Body of pancreas (tissue), 4 donors: ENCODE results near the gene EPSTI1.

ENCODE experiments used
- POLR2A ChIP-seq, 3 donors: fragments of 450-650 bp; IDR thresholded peaks; one replicate each; pipeline ENCODE4 v1.6.1; 2016; ENCODE audit warnings: antibody characterized with exemption in 3 of 3, mild to moderate bottlenecking in 2 of 3
- TF ChIP-seq, protein P1 (sequence below), 7 experiments: fragments of 450-650 bp in 4 of 7; fragments of 200-600 bp in 3 of 7; sonication (generic) in 3 of 7; IDR thresholded peaks; one replicate each; pipeline ENCODE4 v1.5.1; 2016 to 2019; ENCODE audit warnings: antibody characterized with exemption in 7 of 7

DNA sequence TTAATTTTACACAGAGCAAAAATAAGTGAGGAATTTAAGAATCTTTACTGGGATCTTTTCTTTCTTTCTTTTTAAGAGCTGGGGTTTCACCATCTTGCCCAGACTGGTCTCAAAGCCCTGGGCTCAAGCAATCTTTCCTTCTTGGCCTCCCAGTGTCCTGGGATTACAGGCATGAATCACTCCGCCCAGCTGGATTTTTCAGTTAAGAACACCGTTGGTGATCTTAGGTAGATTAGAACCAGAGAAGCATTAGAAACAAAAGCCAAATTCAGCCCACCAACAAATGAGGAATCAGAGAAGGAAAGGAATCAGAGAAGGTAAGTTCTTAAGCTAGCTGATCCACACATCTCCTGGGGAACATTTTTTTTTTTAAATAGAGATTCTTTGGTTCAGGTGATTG lies 34.2 kb downstream of the EPSTI1 start:
- TF ChIP-seq, protein P1, sequence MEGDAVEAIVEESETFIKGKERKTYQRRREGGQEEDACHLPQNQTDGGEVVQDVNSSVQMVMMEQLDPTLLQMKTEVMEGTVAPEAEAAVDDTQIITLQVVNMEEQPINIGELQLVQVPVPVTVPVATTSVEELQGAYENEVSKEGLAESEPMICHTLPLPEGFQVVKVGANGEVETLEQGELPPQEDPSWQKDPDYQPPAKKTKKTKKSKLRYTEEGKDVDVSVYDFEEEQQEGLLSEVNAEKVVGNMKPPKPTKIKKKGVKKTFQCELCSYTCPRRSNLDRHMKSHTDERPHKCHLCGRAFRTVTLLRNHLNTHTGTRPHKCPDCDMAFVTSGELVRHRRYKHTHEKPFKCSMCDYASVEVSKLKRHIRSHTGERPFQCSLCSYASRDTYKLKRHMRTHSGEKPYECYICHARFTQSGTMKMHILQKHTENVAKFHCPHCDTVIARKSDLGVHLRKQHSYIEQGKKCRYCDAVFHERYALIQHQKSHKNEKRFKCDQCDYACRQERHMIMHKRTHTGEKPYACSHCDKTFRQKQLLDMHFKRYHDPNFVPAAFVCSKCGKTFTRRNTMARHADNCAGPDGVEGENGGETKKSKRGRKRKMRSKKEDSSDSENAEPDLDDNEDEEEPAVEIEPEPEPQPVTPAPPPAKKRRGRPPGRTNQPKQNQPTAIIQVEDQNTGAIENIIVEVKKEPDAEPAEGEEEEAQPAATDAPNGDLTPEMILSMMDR (IDR thresholded peaks at IDR 0.05) = no peak
- TF ChIP-seq POLR2A (IDR thresholded peaks at IDR 0.05) = no peak
